ENCODE results near the gene CAMTA1.

CAMTA1 gene

GRCh38 chr1:7335224-7335879, 550.1 kb downstream of the CAMTA1 start:
- DNase-seq = no peak

GRCh38 chr1:7338439-7338838, 553.2 kb downstream of the CAMTA1 start:
- no peak for DNase-seq

GRCh38 chr1:7339014-7339413, 553.8 kb downstream of the CAMTA1 start:
- DNase-seq = no peak

- no peak for DNase-seq
Observed at GRCh38 chr1:7339953-7340352, 554.7 kb downstream of the CAMTA1 start.

GRCh38 chr1:7341145-7341905, 556.1 kb downstream of the CAMTA1 start:
- no peak for DNase-seq

GRCh38 chr1:7343882-7344281, 558.6 kb downstream of the CAMTA1 start:
- DNase-seq = no peak

- no peak for DNase-seq
Observed at GRCh38 chr1:7344299-7344698, 559.0 kb downstream of the CAMTA1 start.

GRCh38 chr1:7345516-7345915, 560.3 kb downstream of the CAMTA1 start:
- DNase-seq = no peak

GRCh38 chr1:7346070-7346596, 560.9 kb downstream of the CAMTA1 start:
- DNase-seq = no peak

- no peak for DNase-seq
Observed at GRCh38 chr1:7346600-7347570, 561.6 kb downstream of the CAMTA1 start.

- no peak for DNase-seq
Observed at GRCh38 chr1:7348073-7348472, 562.8 kb downstream of the CAMTA1 start.

GRCh38 chr1:7348580-7348979, 563.3 kb downstream of the CAMTA1 start:
- DNase-seq = no peak

- no peak for DNase-seq
Observed at GRCh38 chr1:7350804-7351203, 565.5 kb downstream of the CAMTA1 start.

- no peak for DNase-seq
Observed at GRCh38 chr1:7351649-7352048, 566.4 kb downstream of the CAMTA1 start.

- DNase-seq = no peak
Observed at GRCh38 chr1:7352364-7352763, 567.1 kb downstream of the CAMTA1 start.

GRCh38 chr1:7352974-7353373, 567.7 kb downstream of the CAMTA1 start:
- DNase-seq = no peak

- no peak for DNase-seq
Observed at GRCh38 chr1:7355646-7356045, 570.4 kb downstream of the CAMTA1 start.

- DNase-seq = no peak
Observed at GRCh38 chr1:7356079-7356478, 570.8 kb downstream of the CAMTA1 start.

- DNase-seq = no peak
Observed at GRCh38 chr1:7358425-7358824, 573.2 kb downstream of the CAMTA1 start.

- no peak for DNase-seq
Observed at GRCh38 chr1:7360526-7360925, 575.3 kb downstream of the CAMTA1 start.

- DNase-seq = no peak
Observed at GRCh38 chr1:7362947-7363346, 577.7 kb downstream of the CAMTA1 start.

GRCh38 chr1:7363450-7363849, 578.2 kb downstream of the CAMTA1 start:
- DNase-seq = no peak

- DNase-seq = no peak
Observed at GRCh38 chr1:7365706-7366105, 580.5 kb downstream of the CAMTA1 start.

All from 8988T (cell line).